GM10266 (cell line): ENCODE data around the gene C2orf76.

ENCODE experiments used
- DNase-seq: peaks from one replicate; pipeline ENCODE4 v3.0.0; 2012; ENCODE audit errors: extremely low spot score
- TF ChIP-seq, protein P1 (sequence below): IDR thresholded peaks from 2 replicates; pipeline ENCODE4 v1.5.1; 2012; ENCODE audit warnings: mild to moderate bottlenecking, low read depth; ENCODE audit not compliant: control insufficient read depth, insufficient read depth; ENCODE audit errors: missing control alignments

C2orf76 gene

DNA sequence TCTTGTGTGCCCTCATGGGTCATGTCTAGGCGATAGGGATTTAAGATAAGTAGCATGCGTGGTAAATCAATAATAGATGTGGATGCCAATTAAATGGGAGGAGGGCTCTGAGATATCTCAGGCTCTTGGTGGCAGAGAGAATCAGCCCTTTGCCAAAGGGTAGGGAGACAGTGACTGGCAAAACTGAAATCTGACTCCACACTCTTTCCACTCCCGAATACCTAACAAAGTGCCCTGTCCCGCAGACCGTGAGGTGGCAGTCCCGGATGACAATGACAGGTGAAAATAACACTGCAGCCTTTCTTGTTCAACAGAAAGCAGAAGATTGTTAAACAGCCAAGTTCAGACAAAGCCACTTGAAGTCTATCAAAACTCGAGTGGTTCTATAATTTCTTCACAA, 47.0 kb downstream of the C2orf76 start:
- TF ChIP-seq, protein P1, sequence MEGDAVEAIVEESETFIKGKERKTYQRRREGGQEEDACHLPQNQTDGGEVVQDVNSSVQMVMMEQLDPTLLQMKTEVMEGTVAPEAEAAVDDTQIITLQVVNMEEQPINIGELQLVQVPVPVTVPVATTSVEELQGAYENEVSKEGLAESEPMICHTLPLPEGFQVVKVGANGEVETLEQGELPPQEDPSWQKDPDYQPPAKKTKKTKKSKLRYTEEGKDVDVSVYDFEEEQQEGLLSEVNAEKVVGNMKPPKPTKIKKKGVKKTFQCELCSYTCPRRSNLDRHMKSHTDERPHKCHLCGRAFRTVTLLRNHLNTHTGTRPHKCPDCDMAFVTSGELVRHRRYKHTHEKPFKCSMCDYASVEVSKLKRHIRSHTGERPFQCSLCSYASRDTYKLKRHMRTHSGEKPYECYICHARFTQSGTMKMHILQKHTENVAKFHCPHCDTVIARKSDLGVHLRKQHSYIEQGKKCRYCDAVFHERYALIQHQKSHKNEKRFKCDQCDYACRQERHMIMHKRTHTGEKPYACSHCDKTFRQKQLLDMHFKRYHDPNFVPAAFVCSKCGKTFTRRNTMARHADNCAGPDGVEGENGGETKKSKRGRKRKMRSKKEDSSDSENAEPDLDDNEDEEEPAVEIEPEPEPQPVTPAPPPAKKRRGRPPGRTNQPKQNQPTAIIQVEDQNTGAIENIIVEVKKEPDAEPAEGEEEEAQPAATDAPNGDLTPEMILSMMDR = no peak
- DNase-seq = no peak

DNA sequence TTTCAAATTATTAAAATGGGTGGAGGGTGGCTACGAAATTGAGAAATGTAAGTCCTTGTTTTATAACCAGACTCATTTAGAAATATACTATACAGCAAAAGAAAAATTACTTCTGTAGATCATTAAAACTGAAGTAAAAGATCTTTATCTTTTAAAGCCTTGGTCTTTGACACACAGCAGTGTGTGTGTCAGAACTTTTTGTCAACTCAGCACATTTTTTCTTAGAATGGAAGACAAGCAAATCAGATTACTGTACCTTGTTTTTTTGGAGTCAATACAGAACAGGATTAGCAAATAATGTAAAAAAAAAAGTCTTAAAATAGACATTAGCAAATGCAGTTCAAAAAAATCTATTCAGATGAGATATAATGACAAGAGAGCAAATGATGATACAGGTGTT, 49.1 kb downstream of the C2orf76 start:
- TF ChIP-seq, protein P1 = no peak
- no peak for DNase-seq

DNA sequence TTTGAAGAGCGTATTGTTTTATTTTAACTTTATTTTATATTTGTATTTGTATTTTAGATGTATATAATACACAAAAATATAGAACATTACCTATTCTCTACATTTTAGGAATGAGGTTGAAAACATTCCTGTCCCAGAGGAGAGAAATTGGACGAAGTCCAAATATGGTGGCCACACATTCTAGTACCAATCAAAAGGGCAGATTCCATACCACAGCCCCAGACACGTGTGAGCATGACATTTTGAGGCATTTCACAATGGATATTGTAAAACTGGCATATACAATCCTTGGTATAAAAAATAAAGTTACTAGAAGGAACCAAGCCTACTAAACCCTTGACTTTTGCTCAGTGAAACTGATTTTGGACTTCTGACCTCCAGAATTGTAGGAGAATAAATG, 50.6 kb downstream of the C2orf76 start:
- TF ChIP-seq, protein P1 = no peak
- no peak for DNase-seq

DNA sequence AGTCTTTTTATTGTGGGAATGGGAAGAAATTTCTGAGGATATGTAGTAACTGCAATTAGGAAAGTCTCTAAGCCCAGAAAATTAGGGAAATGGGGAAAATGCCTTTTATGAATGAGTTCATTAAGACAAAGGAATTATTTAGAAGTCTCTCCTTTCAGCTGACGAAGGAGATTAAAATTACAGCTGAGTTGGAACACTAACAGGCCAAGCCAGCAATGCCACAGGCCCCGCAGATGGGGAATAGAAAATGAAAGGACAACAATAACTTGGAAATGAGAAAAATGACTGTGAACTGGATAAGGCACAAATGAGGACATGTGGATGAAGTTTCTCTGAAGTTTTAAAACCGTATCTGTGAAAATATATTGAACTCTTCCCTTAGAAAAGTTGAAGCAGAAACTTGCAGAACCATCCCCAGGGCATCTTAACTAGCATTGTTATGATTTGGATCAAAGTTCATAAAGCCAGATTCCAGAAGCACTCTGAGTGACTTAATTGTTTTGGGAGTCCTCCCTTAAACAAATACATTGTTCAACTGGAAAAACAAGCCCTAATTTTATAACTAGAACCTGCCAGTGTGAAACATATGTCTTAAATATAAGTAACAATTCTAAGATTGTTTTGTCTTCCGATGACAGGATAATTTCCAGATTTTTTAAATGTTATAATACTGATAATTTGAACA, 51.3 kb downstream of the C2orf76 start:
- TF ChIP-seq, protein P1 = no peak
- DNase-seq = no peak

DNA sequence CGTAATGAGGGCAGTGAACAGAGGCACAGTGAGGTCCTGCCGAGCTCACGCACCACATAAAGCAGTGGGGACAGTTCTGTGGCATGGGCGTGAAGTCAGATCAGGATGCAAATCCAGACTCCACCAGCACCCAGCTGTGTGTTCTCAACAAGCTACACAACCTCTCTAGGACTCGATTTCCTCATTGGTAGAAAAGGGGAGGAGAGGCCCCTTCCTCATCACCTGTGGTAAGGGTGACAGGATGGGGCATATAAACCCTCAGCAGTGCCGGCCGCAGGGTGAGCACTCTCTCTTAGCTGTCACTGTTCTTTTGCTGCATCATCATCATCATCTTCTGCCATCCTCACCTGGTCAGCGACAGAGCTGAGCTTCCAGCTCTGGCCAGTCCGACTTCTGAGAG, 54.8 kb downstream of the C2orf76 start:
- TF ChIP-seq, protein P1 = no peak
- no peak for DNase-seq

DNA sequence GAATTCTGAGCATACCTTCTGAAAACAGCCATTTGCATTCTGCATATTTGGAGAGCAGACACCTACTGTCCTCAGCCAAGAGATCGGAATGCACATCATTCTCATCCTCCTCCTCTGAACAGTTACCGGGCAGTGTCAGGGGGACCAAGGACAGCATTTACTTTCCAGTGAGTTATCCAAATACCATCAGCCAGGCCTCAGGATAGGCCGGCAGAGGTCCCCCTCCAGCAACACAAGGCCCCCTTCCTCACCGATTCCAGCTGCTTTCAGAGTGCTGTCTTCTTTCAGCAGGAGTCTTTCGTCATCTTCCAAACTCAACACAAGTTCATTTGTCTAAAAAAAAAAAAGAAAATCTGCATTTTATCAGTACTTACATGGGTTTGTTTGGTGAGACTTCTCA, 55.3 kb downstream of the C2orf76 start:
- TF ChIP-seq, protein P1 = no peak
- no peak for DNase-seq

DNA sequence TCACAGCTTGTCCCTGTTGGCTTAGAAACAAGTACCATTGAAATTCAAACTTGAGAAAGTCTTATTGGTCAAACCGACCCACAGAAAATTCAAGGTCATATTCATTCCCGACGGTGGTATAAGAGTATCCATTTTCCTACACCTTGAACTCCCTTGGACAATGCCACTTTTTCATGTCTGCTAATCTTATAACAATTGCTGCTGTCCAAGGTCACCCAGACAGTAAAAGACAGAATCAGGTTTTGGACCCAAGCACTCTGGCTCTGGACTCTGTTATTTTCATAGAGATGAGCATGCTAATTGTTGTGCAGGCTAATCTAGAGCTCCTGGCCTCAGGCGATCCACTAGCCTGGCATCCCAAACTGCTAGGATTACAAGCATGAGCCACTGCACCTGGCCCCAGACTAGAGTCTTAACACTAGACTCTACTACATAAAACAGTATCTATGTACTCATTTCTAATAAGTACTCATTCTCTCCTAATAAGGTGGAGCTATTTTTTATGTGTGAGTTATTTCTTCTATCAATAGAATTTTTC, 57.8 kb downstream of the C2orf76 start:
- no peak for DNase-seq
- TF ChIP-seq, protein P1 = no peak
